KOPT-K1 (cell line): Measurements from ENCODE around the gene TMEM223.
"Not testable (repeated sequence)": the region's sequence is repeated elsewhere in the genome, so short reads cannot be mapped to it uniquely, and the experiment has no call there.

Source experiments
- H3K27ac ChIP-seq: fragments of 200-600 bp; sonication (generic); 2 replicates; pipeline ENCODE4 v1.5.1; 2016; ENCODE audit warnings: antibody characterized with exemption, mild to moderate bottlenecking, low read depth, low read length; ENCODE audit not compliant: poor library complexity, severe bottlenecking
- H3K36me3 ChIP-seq: fragments of 200-600 bp; sonication (generic); 2 replicates; pipeline ENCODE4 v1.5.1; 2017; ENCODE audit warnings: antibody characterized with exemption, mild to moderate bottlenecking, low read length, moderate library complexity; ENCODE audit not compliant: insufficient read depth
- H3K9me3 ChIP-seq: fragments of 200-600 bp; sonication (generic); 2 replicates; pipeline ENCODE4 v1.5.1; 2017; ENCODE audit warnings: antibody characterized with exemption, low read length, mild to moderate bottlenecking; ENCODE audit not compliant: insufficient read depth, poor library complexity, severe bottlenecking

Gene TMEM223

GRCh38 chr11:62778441-62778840, 13.4 kb downstream of the TMEM223 start:
- H3K27ac ChIP-seq = no peak overlapping the region
- no peaks in the 10 kb centered on the region for H3K9me3 ChIP-seq
- H3K36me3 ChIP-seq = peaks cover 78% of the 10 kb centered on the region

GRCh38 chr11:62777389-62777788, 14.4 kb downstream of the TMEM223 start:
- no peaks in the 10 kb centered on the region for H3K9me3 ChIP-seq
- peaks cover 70% of the 10 kb centered on the region for H3K36me3 ChIP-seq
- no peak overlapping the region for H3K27ac ChIP-seq

GRCh38 chr11:62775646-62776045, 16.2 kb downstream of the TMEM223 start:
- Histone ChIP-seq H3K36me3 (peaks cover 58% of the 10 kb centered on the region), H3K9me3 (no peaks in the 10 kb centered on the region), H3K27ac (no peak overlapping the region)

GRCh38 chr11:62774407-62774806, 17.4 kb downstream of the TMEM223 start:
- H3K27ac ChIP-seq = no peak overlapping the region
- H3K36me3 ChIP-seq = peaks cover 46% of the 10 kb centered on the region
- no peaks in the 10 kb centered on the region for H3K9me3 ChIP-seq

- peaks cover 40% of the 10 kb centered on the region for H3K36me3 ChIP-seq
- H3K9me3 ChIP-seq = no peaks in the 10 kb centered on the region
- H3K27ac ChIP-seq = peak within 1 kb of the TSS; percentile 69
Measured at GRCh38 chr11:62771144-62772021, 20.4 kb downstream of the TMEM223 start, which contains the start of gene TAF6L. TAF6L (plus strand) TSS chr11:62771396; CDS start chr11:62775784, 4,388 bp downstream.

- Histone ChIP-seq H3K27ac (peak overlapping the region; percentile 69), H3K36me3 (peaks cover 40% of the 10 kb centered on the region), H3K9me3 (no peaks in the 10 kb centered on the region)
Measured at GRCh38 chr11:62770778-62771143, 21.0 kb downstream of the TMEM223 start.

- H3K9me3 ChIP-seq = not testable (repeated sequence)
- Histone ChIP-seq H3K36me3 (peaks cover 21% of the 10 kb centered on the region), H3K27ac (peak overlapping the region; percentile 72)
Measured at GRCh38 chr11:62760867-62761227, 31.0 kb downstream of the TMEM223 start.

GRCh38 chr11:62757846-62758788, 33.7 kb downstream of the TMEM223 start:
- Histone ChIP-seq H3K36me3 (0 out of 2 replicates have a peak, but pooled peaks cover under 1% of the 10 kb centered on the region), H3K27ac (no peak overlapping the region), H3K9me3 (no peaks in the 10 kb centered on the region)

GRCh38 chr11:62755086-62755615, 36.7 kb downstream of the TMEM223 start:
- H3K9me3 ChIP-seq = no peaks in the 10 kb centered on the region
- no peak overlapping the region for H3K27ac ChIP-seq
- peaks cover 14% of the 10 kb centered on the region for H3K36me3 ChIP-seq

- H3K36me3 ChIP-seq = peaks cover 21% of the 10 kb centered on the region
- H3K9me3 ChIP-seq = no peaks in the 10 kb centered on the region
- peak within 1 kb of the TSS; percentile 84 for H3K27ac ChIP-seq
Measured at GRCh38 chr11:62753736-62754603, 37.8 kb downstream of the TMEM223 start, which contains the start of gene ZBTB3. ZBTB3 (minus strand) TSS chr11:62754160; CDS start chr11:62753664, 496 bp downstream.

- H3K9me3 ChIP-seq = no peaks in the 10 kb centered on the region
- peaks cover 26% of the 10 kb centered on the region for H3K36me3 ChIP-seq
- peak overlapping the region; percentile 84 for H3K27ac ChIP-seq
Measured at GRCh38 chr11:62752994-62753735, 38.6 kb downstream of the TMEM223 start.

GRCh38 chr11:62752177-62752785, 39.5 kb downstream of the TMEM223 start:
- no peak overlapping the region for H3K27ac ChIP-seq
- peaks cover 26% of the 10 kb centered on the region for H3K36me3 ChIP-seq
- H3K9me3 ChIP-seq = no peaks in the 10 kb centered on the region

- peaks cover 26% of the 10 kb centered on the region for H3K36me3 ChIP-seq
- not testable (repeated sequence) for H3K27ac ChIP-seq, H3K9me3 ChIP-seq
Measured at GRCh38 chr11:62749931-62750330, 41.9 kb downstream of the TMEM223 start.
